GM12878 (cell line): ENCODE data around the gene ZNF652. TPM values are rescaled to one million over a fixed set of nuclear protein-coding genes. Genes with fewer than 3 reads are reported as not detected.

Source experiments
- ATAC-seq: fragments of 200-7000 bp; cut with Tn5 transposase; 3 replicates; pipeline ENCODE4 v1.9.1; 2020; ENCODE audit warnings: mild to moderate bottlenecking, moderate library complexity
- BruUV-seq: library from RNA; stranded (reverse); fragments of 400-500 nt; replicated peaks from 2 replicates; lab custom pipeline; 2021; lab: Mats Ljungman, UMichigan
- CTCF ChIA-PET: fragments of 300-600 bp; sonication (Branson Sonifier 250); formaldehyde crosslinking; extraction: SDS; loops from one replicate; lab custom pipeline; 2021; ENCODE audit warnings: inconsistent platforms; lab: Yijun Ruan, JAX
- POLR2A ChIA-PET: fragments of 350-600 bp; formaldehyde crosslinking; extraction: SDS; loops from one replicate; lab custom pipeline; 2021; ENCODE audit warnings: inconsistent platforms; lab: Charles Lee
- RAD21 ChIA-PET: fragments of 300-600 bp; sonication (Branson Sonifier 250); formaldehyde crosslinking; loops from one replicate; lab custom pipeline; 2023; ENCODE audit warnings: antibody characterized with exemption; ENCODE audit not compliant: unreplicated experiment; lab: Charles Lee
- SMC1A ChIA-PET: fragments of 300-600 bp; sonication (Branson Sonifier 250); formaldehyde crosslinking; loops from one replicate; lab custom pipeline; 2023; ENCODE audit not compliant: unreplicated experiment, uncharacterized antibody; lab: Charles Lee
- DNase-seq: peaks from one replicate; pipeline ENCODE4 v3.0.0-alpha.2; 2011; ENCODE audit warnings: low read depth, low spot score
- FAIRE-seq: peaks from 3 replicates; lab custom pipeline; 2011; peaks lifted over from hg19 to GRCh38; lab: Jason Lieb, UNC
- H2AFZ ChIP-seq: 2 replicates; pipeline ENCODE4 v1.6.0; 2011; ENCODE audit warnings: low read depth, low read length, control low read depth; ENCODE audit not compliant: control insufficient read depth
- H3K27ac ChIP-seq: 2 replicates; pipeline ENCODE4 v1.5.1; 2011; ENCODE audit warnings: control low read depth; ENCODE audit not compliant: control insufficient read depth, insufficient read depth
- H3K27me3 ChIP-seq, 2 experiments: replicated peaks in 1 of 2; 2 replicates each; pipeline versions ENCODE4 v1.6.0 to v1.6.1; 2011; ENCODE audit warnings: low read length in 1 of 2; ENCODE audit not compliant: control insufficient read depth in 2 of 2, insufficient read depth in 2 of 2
- H3K36me3 ChIP-seq, 2 experiments: 2 replicates each; pipeline ENCODE4 v1.5.1; 2011; ENCODE audit warnings: low read length in 1 of 2; ENCODE audit not compliant: control insufficient read depth in 2 of 2, insufficient read depth in 2 of 2
- H3K4me1 ChIP-seq: 2 replicates; pipeline ENCODE4 v1.6.1; 2011; ENCODE audit warnings: mild to moderate bottlenecking, low read length, moderate library complexity, mixed read lengths; ENCODE audit not compliant: control insufficient read depth, insufficient read depth
- H3K4me2 ChIP-seq: 2 replicates; pipeline ENCODE4 v1.6.0; 2011; ENCODE audit warnings: control low read depth; ENCODE audit not compliant: control insufficient read depth, insufficient read depth
- H3K4me3 ChIP-seq: fragments of 200-600 bp; sonication (generic); 2 replicates; pipeline ENCODE4 v1.5.1; 2016
- H3K79me2 ChIP-seq: 2 replicates; pipeline ENCODE4 v1.6.0; 2011; ENCODE audit warnings: low read length; ENCODE audit not compliant: control insufficient read depth, insufficient read depth
- H3K9ac ChIP-seq: 2 replicates; pipeline ENCODE4 v1.8.0; 2011; ENCODE audit warnings: low read length, control low read depth, mixed read lengths; ENCODE audit not compliant: control insufficient read depth, insufficient read depth
- H3K9me3 ChIP-seq: replicated peaks from 3 replicates; pipeline ENCODE4 v1.5.1; 2011; ENCODE audit warnings: mild to moderate bottlenecking, low read length; ENCODE audit not compliant: control insufficient read depth, insufficient read depth
- H4K20me1 ChIP-seq: 2 replicates; pipeline ENCODE4 v1.6.0; 2011; ENCODE audit not compliant: control insufficient read depth, insufficient read depth
- NFXL1 ChIP-seq: fragments of 450-650 bp; IDR thresholded peaks from 2 replicates; pipeline ENCODE4 v1.6.1; 2017; ENCODE audit warnings: antibody characterized with exemption, mild to moderate bottlenecking, borderline replicate concordance
- PAX5 ChIP-seq: IDR thresholded peaks from 2 replicates; pipeline ENCODE4 v1.6.1; 2011; ENCODE audit warnings: low read depth, low read length, borderline replicate concordance
- SP1 ChIP-seq: IDR thresholded peaks from one replicate; pipeline ENCODE4 v1.6.1; 2011; ENCODE audit warnings: low read depth, low read length
- SPI1 ChIP-seq: IDR thresholded peaks from 2 replicates; pipeline ENCODE4 v1.6.1; 2011; ENCODE audit warnings: low read depth, mild to moderate bottlenecking, low read length, moderate library complexity, borderline replicate concordance; ENCODE audit not compliant: insufficient read depth
- YY1 ChIP-seq: IDR thresholded peaks from 2 replicates; pipeline ENCODE4 v1.6.1; 2011; ENCODE audit warnings: low read depth, mild to moderate bottlenecking, low read length
- WGBS: methylation state at CpG from one replicate; pipeline ENCODE4 v1.1.6; 2016; ENCODE audit warnings: low lambda C conversion rate; ENCODE audit not compliant: insufficient replicate concordance, insufficient coverage; ENCODE audit errors: missing lambda C conversion rate; 5-methylcytosine and 5-hydroxymethylcytosine counted together
- in situ Hi-C: fragments of 300-500 bp; cut with MboI; formaldehyde crosslinking; loops from 9 replicates; pipeline ENCODE4 v1.14.3; 2018; ENCODE audit warnings: mixed read lengths
- intact Hi-C: fragments of 100-400 bp; cut with micrococcal nuclease; formaldehyde crosslinking; loops from one replicate; pipeline ENCODE4 v1.14.2; 2022; ENCODE audit not compliant: unreplicated experiment
- polyA plus RNA-seq, 11 experiments: library from polyadenylated mRNA; depleted of rRNA in 4 of 11; unstranded in 6 of 11; stranded (reverse) in 5 of 11; fragments of >200 nt; fragmentation: Nextera tagmentation in 4 of 11; fragmentation: Illumina TruSeq in 1 of 11; extraction: Ambion mirVana in 4 of 11; extraction: Trizol in 1 of 11; gene quantifications; 1 replicate in 1 of 11; 2 replicates in 10 of 11; pipeline versions ENCODE4 v1.2.1 to v1.2.3, GENCODE V29; 2011 to 2016; ENCODE audit warnings: inconsistent platforms in 2 of 11, missing spikeins in 2 of 11, low read depth in 1 of 11
- total RNA-seq, 4 experiments: library from RNA; depleted of rRNA in 3 of 4; stranded (reverse); fragments of >200 nt in 3 of 4; fragmentation: Illumina TruSeq in 1 of 4; extraction: Trizol in 1 of 4; gene quantifications; 2 replicates each; pipeline versions ENCODE4 v1.2.1 to v1.2.3, GENCODE V29; 2013 to 2021
- TF ChIP-seq, protein P1 (sequence below): fragments of 450-650 bp; IDR thresholded peaks from 2 replicates; pipeline ENCODE4 v1.6.1; 2016; ENCODE audit warnings: mild to moderate bottlenecking
- TF ChIP-seq, protein P2 (sequence below): IDR thresholded peaks from 2 replicates; pipeline ENCODE4 v1.6.1; 2012; ENCODE audit warnings: low read depth, low read length, improper control_type of control experiment

ZNF652 gene
- total and polyA plus RNA-seq, 10 of the 15 experiments (the other 5 are each of a cell fraction or from before 2014, with no cell fraction given) = 3.4 to 13.1 (median 8.7) TPM

DNA sequence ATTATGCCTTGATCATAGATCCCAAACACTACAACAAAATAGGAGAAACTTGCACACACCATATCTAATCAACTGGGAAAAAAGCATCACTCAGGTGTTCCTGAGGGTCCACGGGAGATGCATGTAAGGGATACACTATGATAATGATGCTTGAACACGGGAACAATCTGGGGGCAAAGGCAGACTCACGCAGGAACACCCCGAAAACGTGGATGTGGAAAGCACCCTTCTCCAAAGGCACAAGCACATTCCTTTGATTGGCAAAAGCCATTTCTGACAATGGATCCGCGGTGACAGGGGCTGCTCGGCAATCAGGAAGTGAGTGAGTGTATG, 1.3 kb downstream of the ZNF652 start:
- DNase-seq = no peak
- RAD21 ChIA-PET = interaction anchor here (3.5 to 4.9 kb wide), 3 partner anchors 8 to 43 kb away, joined by 17 to 27 read pairs (median 27); no protein-coding TSS in a partner anchor

More for the DNA sequence above, 1.3 kb downstream of the ZNF652 start:
- TF ChIP-seq, protein P1, sequence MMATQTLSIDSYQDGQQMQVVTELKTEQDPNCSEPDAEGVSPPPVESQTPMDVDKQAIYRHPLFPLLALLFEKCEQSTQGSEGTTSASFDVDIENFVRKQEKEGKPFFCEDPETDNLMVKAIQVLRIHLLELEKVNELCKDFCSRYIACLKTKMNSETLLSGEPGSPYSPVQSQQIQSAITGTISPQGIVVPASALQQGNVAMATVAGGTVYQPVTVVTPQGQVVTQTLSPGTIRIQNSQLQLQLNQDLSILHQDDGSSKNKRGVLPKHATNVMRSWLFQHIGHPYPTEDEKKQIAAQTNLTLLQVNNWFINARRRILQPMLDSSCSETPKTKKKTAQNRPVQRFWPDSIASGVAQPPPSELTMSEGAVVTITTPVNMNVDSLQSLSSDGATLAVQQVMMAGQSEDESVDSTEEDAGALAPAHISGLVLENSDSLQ = peak; percentile 16; the same call in 1 of the 2 replicates
- TF ChIP-seq SP1 (peak; percentile 9), NFXL1 (no peak), YY1 (no peak), PAX5 (no peak; the same call in 1 of the 2 replicates), SPI1 (peak; percentile 41; the same call in 1 of the 2 replicates)
- TF ChIP-seq, protein P2, sequence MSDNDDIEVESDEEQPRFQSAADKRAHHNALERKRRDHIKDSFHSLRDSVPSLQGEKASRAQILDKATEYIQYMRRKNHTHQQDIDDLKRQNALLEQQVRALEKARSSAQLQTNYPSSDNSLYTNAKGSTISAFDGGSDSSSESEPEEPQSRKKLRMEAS = no peak
- TF ChIP-seq, all 136 proteins: peak for 3
- ChIA-PET POLR2A (interaction anchor here (1.2 kb wide), 1 partner anchor 22 kb away, joined by 3 read pairs; no protein-coding TSS in a partner anchor), SMC1A (interaction anchor here (0.9 to 5.4 kb wide), 8 partner anchors 7 to 320 kb away, joined by 3 to 78 read pairs (median 8); no protein-coding TSS in a partner anchor), CTCF (interaction anchor here (0.7 to 15.6 kb wide), 6 partner anchors 15 to 682 kb away, joined by 3 to 330 read pairs (median 4); no protein-coding TSS in a partner anchor)
- FAIRE-seq (peak; percentile 7), ATAC-seq (peak; percentile 49)
- H3K27ac ChIP-seq = peak overlapping the region; percentile 81
- H3K27me3 ChIP-seq = no peaks in the 10 kb centered on the region
- no peaks in the 10 kb centered on the region for H3K9me3 ChIP-seq
- intact Hi-C loops = loop anchor here (2.0 to 5.0 kb wide), 2 partner anchors 18 to 37 kb away; no protein-coding TSS in a partner anchor
- in situ Hi-C loops = no loop called here
- no TSS peak for BruUV-seq
- peaks cover 20% of the 10 kb centered on the region for H3K4me1 ChIP-seq
- H3K4me3 ChIP-seq = peak overlapping the region; percentile 95
- H3K9ac ChIP-seq = peak overlapping the region; percentile 85
- no peaks in the 10 kb centered on the region for H4K20me1 ChIP-seq
- peaks cover 56% of the 10 kb centered on the region for H3K79me2 ChIP-seq
- no peaks in the 10 kb centered on the region for H3K36me3 ChIP-seq
- H2AFZ ChIP-seq = peak overlapping the region; percentile 22; the same call in 1 of the 2 replicates
- under 1% methylated on average over 8 of the region's 8 CpGs for WGBS
- H3K4me2 ChIP-seq = peak overlapping the region; percentile 86
